Calu3 (cell line): ENCODE data around the gene MAVS. TPM values are rescaled to one million over a fixed set of nuclear protein-coding genes. Genes with fewer than 3 reads are reported as not detected.

Experiments used
- BruUV-seq: library from RNA; stranded (reverse); fragments of 400-500 nt; replicated peaks from 2 replicates; lab custom pipeline; 2021; lab: Mats Ljungman, UMichigan
- CTCF ChIA-PET: fragments of 300-600 bp; sonication (Branson Sonifier 250); formaldehyde crosslinking; loops from one replicate; lab custom pipeline; 2022; ENCODE audit warnings: antibody characterized with exemption; lab: Charles Lee
- DNase-seq: peaks from one replicate; pipeline ENCODE4 v3.0.0; 2022
- H3K27ac Mint-ChIP-seq: one replicate; pipeline ENCODE4 v1.8.0; 2022; ENCODE audit warnings: mixed read lengths; ENCODE audit not compliant: unreplicated experiment
- H3K27me3 Mint-ChIP-seq: one replicate; pipeline ENCODE4 v1.8.0; 2022; ENCODE audit warnings: mixed read lengths; ENCODE audit not compliant: unreplicated experiment
- H3K36me3 Mint-ChIP-seq: one replicate; pipeline ENCODE4 v1.8.0; 2022; ENCODE audit warnings: mild to moderate bottlenecking, moderate library complexity, mixed read lengths; ENCODE audit not compliant: insufficient read depth, unreplicated experiment
- H3K4me1 Mint-ChIP-seq: one replicate; pipeline ENCODE4 v1.8.0; 2022; ENCODE audit warnings: mild to moderate bottlenecking, low read depth, mixed read lengths; ENCODE audit not compliant: unreplicated experiment
- H3K4me3 Mint-ChIP-seq: one replicate; pipeline ENCODE4 v1.8.0; 2022; ENCODE audit warnings: mild to moderate bottlenecking, low read depth, moderate library complexity, mixed read lengths; ENCODE audit not compliant: unreplicated experiment
- H3K9me3 Mint-ChIP-seq: one replicate; pipeline ENCODE4 v1.8.0; 2022; ENCODE audit warnings: low read depth, mixed read lengths; ENCODE audit not compliant: unreplicated experiment
- CTCF ChIP-seq: fragments of 200-600 bp; IDR thresholded peaks from one replicate; pipeline ENCODE4 v1.8.0; 2022; ENCODE audit warnings: antibody characterized with exemption; ENCODE audit not compliant: unreplicated experiment
- intact Hi-C: fragments of 100-400 bp; cut with micrococcal nuclease; formaldehyde crosslinking; loops from one replicate; pipeline ENCODE4 v1.10.0; 2022; ENCODE audit not compliant: unreplicated experiment
- total RNA-seq: library from RNA; stranded (reverse); gene quantifications from 2 replicates; pipeline ENCODE4 v1.2.3, GENCODE V29; 2022

MAVS gene
- total RNA-seq, 1 experiment from 2014 or later: 29.8 TPM

- intact Hi-C loops: loop anchor here (2.0 kb wide), 1 partner anchor 33 kb away; the partner anchor contains the start of gene CENPB
- Mint-ChIP-seq H3K9me3 (no peaks in the 10 kb centered on the region), H3K36me3 (peaks cover 26% of the 10 kb centered on the region), H3K4me1 (peaks cover 14% of the 10 kb centered on the region), H3K4me3 (peak within 1 kb of the TSS; percentile 81), H3K27me3 (no peaks in the 10 kb centered on the region), H3K27ac (peak within 1 kb of the TSS; percentile 92)
- peak; percentile 90 for DNase-seq
- BruUV-seq: no TSS peak
- TF ChIP-seq CTCF: peak; percentile 77
- CTCF ChIA-PET: interaction anchor here (0.6 to 4.0 kb wide), 4 partner anchors 34 to 53 kb away, joined by 3 to 25 read pairs (median 4); partner anchors contain the start of genes ADISSP, CENPB and SPEF1
Measured at GRCh38 chr20:3820048-3820900, 26.4 kb upstream of the MAVS start, which contains the start of gene AP5S1. AP5S1 (plus strand) TSS chr20:3820547; CDS start chr20:3822118, 1,571 bp downstream.

DNA sequence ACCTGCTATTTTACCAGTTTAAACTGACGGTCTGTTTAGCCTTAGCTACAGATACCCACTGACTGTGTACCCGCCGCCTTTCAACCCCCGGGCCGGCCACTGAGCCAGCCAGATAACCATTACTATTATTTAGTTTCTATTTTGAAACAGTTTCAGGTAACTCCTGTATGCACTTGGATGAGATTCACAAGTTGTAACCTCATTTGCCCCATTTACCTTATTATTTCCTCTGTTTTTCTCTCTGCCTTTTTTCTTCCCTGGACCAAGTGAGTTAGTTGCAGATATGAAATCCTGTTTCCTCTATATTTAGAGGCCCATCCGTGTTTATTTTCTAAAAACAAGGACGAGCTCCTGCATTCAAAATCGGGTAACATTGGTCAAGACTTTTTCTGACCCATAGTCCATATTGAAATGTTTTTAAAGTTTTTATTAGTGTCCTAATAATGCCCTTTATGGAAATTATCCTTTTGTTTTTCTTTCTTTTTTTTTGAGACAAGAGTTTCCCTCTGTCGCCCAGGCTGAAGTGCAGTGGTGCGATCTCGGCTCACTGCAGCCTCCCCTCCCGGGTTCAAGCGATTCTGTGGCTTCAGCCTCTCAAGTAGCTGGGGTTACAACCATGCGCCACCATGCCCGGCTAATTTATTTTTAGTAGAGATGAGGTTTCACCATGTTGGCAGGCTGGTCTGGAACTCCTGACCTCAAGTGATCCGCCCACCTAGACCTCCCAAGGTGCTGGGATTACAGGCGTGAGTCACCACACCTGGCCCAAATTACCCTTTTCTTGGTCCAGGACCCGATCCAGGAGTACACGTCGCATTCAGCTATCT is 25.5 kb upstream of the MAVS start:
- CTCF ChIA-PET: interaction anchor here (0.6 to 4.0 kb wide), 4 partner anchors 34 to 145 kb away, joined by 3 to 25 read pairs (median 4); partner anchors contain the start of genes ADISSP, CENPB and SPEF1
- intact Hi-C loops: loop anchor here (2.0 kb wide), 1 partner anchor 34 kb away; the partner anchor contains the start of gene CENPB
- Mint-ChIP-seq H3K4me3 (peak overlapping the region; percentile 81), H3K9me3 (no peaks in the 10 kb centered on the region), H3K27me3 (no peaks in the 10 kb centered on the region), H3K4me1 (peaks cover 14% of the 10 kb centered on the region), H3K27ac (peak overlapping the region; percentile 92), H3K36me3 (peaks cover 26% of the 10 kb centered on the region)
- no peak for DNase-seq
- BruUV-seq: TSS peak; percentile 74
- TF ChIP-seq CTCF: no peak

DNA sequence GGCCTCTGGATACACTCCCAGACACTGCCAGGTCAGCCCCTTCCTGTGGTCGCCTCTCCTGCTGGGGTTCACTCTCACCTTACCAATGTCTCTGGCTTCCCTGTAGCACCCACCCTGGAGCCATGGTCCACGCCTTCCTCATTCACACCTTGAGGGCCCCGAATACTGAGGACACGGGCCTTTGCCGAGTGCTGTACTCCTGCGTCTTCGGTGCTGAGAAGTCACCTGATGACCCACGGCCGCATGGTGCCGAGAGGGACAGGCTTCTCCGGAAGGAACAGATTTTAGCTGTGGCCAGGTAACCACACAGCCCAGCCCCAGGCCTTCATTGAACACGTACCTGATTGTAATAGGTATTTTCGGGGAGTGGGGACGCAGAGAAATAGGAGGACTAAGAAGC is 24.6 kb upstream of the MAVS start:
- Mint-ChIP-seq H3K4me3 (peak overlapping the region; percentile 81), H3K4me1 (peaks cover 14% of the 10 kb centered on the region), H3K9me3 (no peaks in the 10 kb centered on the region), H3K36me3 (peaks cover 26% of the 10 kb centered on the region), H3K27me3 (no peaks in the 10 kb centered on the region), H3K27ac (peak overlapping the region; percentile 61)
- no peak for DNase-seq
- intact Hi-C loops: loop anchor here (2.0 kb wide), 1 partner anchor 35 kb away; the partner anchor contains the start of gene CENPB
- CTCF ChIA-PET: no interaction called here
- BruUV-seq: no TSS peak
- no peak for TF ChIP-seq CTCF

DNA sequence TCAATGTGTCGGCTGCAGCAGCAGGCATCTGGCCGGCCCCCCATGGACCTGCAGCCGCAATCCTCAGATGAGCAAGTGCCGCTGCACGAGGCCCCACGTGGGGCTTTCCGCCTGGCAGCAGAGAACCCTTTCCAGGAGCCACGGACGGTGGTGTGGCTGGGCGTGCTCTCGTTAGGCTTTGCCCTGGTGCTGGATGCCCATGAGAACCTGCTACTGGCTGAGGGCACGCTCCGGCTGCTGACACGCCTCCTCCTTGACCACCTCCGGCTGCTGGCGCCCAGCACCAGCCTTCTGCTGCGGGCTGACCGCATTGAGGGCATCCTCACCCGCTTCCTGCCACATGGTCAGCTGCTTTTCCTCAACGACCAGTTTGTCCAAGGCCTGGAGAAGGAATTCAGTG is 22.8 kb upstream of the MAVS start:
- Mint-ChIP-seq H3K27ac (no peak overlapping the region), H3K4me3 (no peak overlapping the region), H3K9me3 (no peaks in the 10 kb centered on the region), H3K36me3 (peaks cover 25% of the 10 kb centered on the region), H3K4me1 (peaks cover 12% of the 10 kb centered on the region), H3K27me3 (no peaks in the 10 kb centered on the region)
- intact Hi-C loops: no loop called here
- no TSS peak for BruUV-seq
- no peak for TF ChIP-seq CTCF
- no peak for DNase-seq
- CTCF ChIA-PET: no interaction called here
